Endothelial cell of umbilical vein (primary cell): ENCODE data around the gene SIRPA. TPM values are rescaled to one million over a fixed set of nuclear protein-coding genes. Genes with fewer than 3 reads are reported as not detected.

Experiments used
- BruUV-seq: library from RNA; stranded (reverse); fragments of 400-500 nt; replicated peaks from 2 replicates; lab custom pipeline; 2021; lab: Mats Ljungman, UMichigan
- CTCF ChIA-PET: fragments of 300-600, 350-600 bp; sonication (Branson Sonifier 250); formaldehyde crosslinking; loops from one replicate; lab custom pipeline; 2021; ENCODE audit warnings: antibody characterized with exemption, inconsistent platforms; lab: Charles Lee
- POLR2A ChIA-PET: fragments of 300-600, 350-600 bp; sonication (Branson Sonifier 250); formaldehyde crosslinking; loops from one replicate; lab custom pipeline; 2021; ENCODE audit warnings: antibody characterized with exemption, inconsistent platforms; lab: Charles Lee
- DNase-seq: peaks from one replicate; pipeline ENCODE4 v3.0.0-alpha.2; 2011; ENCODE audit warnings: low read depth, low spot score
- FAIRE-seq: peaks from 2 replicates; lab custom pipeline; 2011; peaks lifted over from hg19 to GRCh38; lab: Jason Lieb, UNC
- H2AFZ ChIP-seq: 2 replicates; pipeline ENCODE4 v1.6.0; 2012; ENCODE audit warnings: low read depth, low read length, control low read depth, inconsistent platforms
- H3K27ac ChIP-seq: 2 replicates; pipeline ENCODE4 v1.5.1; 2011; ENCODE audit warnings: low read depth, mild to moderate bottlenecking, control low read depth, low read length, moderate library complexity; ENCODE audit not compliant: insufficient read depth
- H3K27me3 ChIP-seq, 2 experiments: 2 replicates each; pipeline versions ENCODE4 v1.6.0 to v1.6.1; 2011; ENCODE audit warnings: low read length in 2 of 2, mixed read lengths in 1 of 2; ENCODE audit not compliant: control insufficient read depth in 2 of 2, insufficient read depth in 2 of 2
- H3K36me3 ChIP-seq, 2 experiments: 2 replicates in 1 of 2; 3 replicates in 1 of 2; pipeline ENCODE4 v1.5.1; 2011; ENCODE audit warnings: low read length in 2 of 2, mild to moderate bottlenecking in 1 of 2, moderate library complexity in 1 of 2; ENCODE audit not compliant: control insufficient read depth in 2 of 2, insufficient read depth in 2 of 2; ENCODE audit errors: extremely low read depth in 1 of 2
- H3K4me1 ChIP-seq: 3 replicates; pipeline ENCODE4 v1.5.1; 2011; ENCODE audit warnings: mild to moderate bottlenecking, low read length; ENCODE audit not compliant: control insufficient read depth, insufficient read depth; ENCODE audit errors: extremely low read depth
- H3K4me2 ChIP-seq: 2 replicates; pipeline ENCODE4 v1.6.1; 2011; ENCODE audit warnings: low read length, control low read depth, mixed read lengths; ENCODE audit not compliant: insufficient read depth
- H3K4me3 ChIP-seq, 3 experiments: fragments of 200-600 bp in 1 of 3; sonication (generic), shearing (Covaris generic) in 1 of 3; replicated peaks in 1 of 3; 2 replicates each; pipeline ENCODE4 v1.5.1; 2011 to 2016; ENCODE audit warnings: control low read depth in 3 of 3, low read length in 3 of 3, mild to moderate bottlenecking in 2 of 3, inconsistent platforms in 1 of 3, low read depth in 1 of 3, moderate library complexity in 1 of 3; ENCODE audit not compliant: insufficient read depth in 1 of 3
- H3K79me2 ChIP-seq: 2 replicates; pipeline ENCODE4 v1.6.0; 2012; ENCODE audit warnings: low read length, inconsistent platforms; ENCODE audit not compliant: control insufficient read depth, insufficient read depth
- H3K9ac ChIP-seq: replicated peaks from 2 replicates; pipeline ENCODE3; 2011; ENCODE audit warnings: low read length, control low read depth; ENCODE audit not compliant: insufficient read depth; ENCODE audit errors: extremely low read depth
- H3K9me1 ChIP-seq: replicated peaks from 3 replicates; pipeline ENCODE4 v1.6.0; 2011; ENCODE audit warnings: mild to moderate bottlenecking, low read length; ENCODE audit not compliant: control insufficient read depth, insufficient read depth; ENCODE audit errors: extremely low read depth
- H3K9me3 ChIP-seq: replicated peaks from 2 replicates; pipeline ENCODE4 v1.5.1; 2012; ENCODE audit warnings: low read length, inconsistent platforms; ENCODE audit not compliant: control insufficient read depth, insufficient read depth
- H4K20me1 ChIP-seq: replicated peaks from 2 replicates; pipeline ENCODE3; 2011; ENCODE audit warnings: mild to moderate bottlenecking, low read length; ENCODE audit not compliant: control insufficient read depth, insufficient read depth; ENCODE audit errors: extremely low read depth
- CTCF ChIP-seq, 2 donors: IDR thresholded peaks; 1 replicate in 1 of 2; 2 replicates in 1 of 2; pipeline ENCODE4 v1.5.1; 2011; ENCODE audit warnings: low read length in 2 of 2, mild to moderate bottlenecking in 2 of 2, moderate library complexity in 2 of 2, control low read depth in 1 of 2, inconsistent platforms in 1 of 2, low read depth in 1 of 2; ENCODE audit not compliant: insufficient read depth in 1 of 2; ENCODE audit errors: extremely low read depth in 1 of 2
- EZH2 ChIP-seq: IDR thresholded peaks from 2 replicates; pipeline ENCODE4 v1.6.1; 2012; ENCODE audit warnings: borderline replicate concordance, low read depth, mild to moderate bottlenecking, moderate library complexity, low read length, inconsistent platforms; ENCODE audit not compliant: severe bottlenecking
- FOS ChIP-seq: IDR thresholded peaks from 2 replicates; pipeline ENCODE4 v1.6.1; 2011; ENCODE audit warnings: mild to moderate bottlenecking, low read length, moderate library complexity, borderline replicate concordance; ENCODE audit not compliant: insufficient read depth
- JUN ChIP-seq: IDR thresholded peaks from 2 replicates; pipeline ENCODE4 v1.6.1; 2011; ENCODE audit warnings: borderline replicate concordance, low read depth; ENCODE audit not compliant: insufficient read length, insufficient read depth
- POLR2A ChIP-seq: IDR thresholded peaks from 2 replicates; pipeline ENCODE4 v1.6.1; 2012; ENCODE audit warnings: low read depth, mild to moderate bottlenecking, control low read depth, low read length
- POLR2AphosphoS5 ChIP-seq: IDR thresholded peaks from 2 replicates; pipeline ENCODE4 v1.6.1; 2012; ENCODE audit warnings: low read depth, mild to moderate bottlenecking, control low read depth, low read length, moderate library complexity; ENCODE audit not compliant: insufficient read depth
- dilution Hi-C: fragments of 300-500 bp; cut with MboI; formaldehyde crosslinking; loops from one replicate; pipeline ENCODE4 v1.15.0; 2019; ENCODE audit warnings: low sequenced_read_pairs; ENCODE audit not compliant: extremely low pct_ligation_motif_present
- intact Hi-C: fragments of 100-400 bp; cut with micrococcal nuclease; formaldehyde crosslinking; loops from one replicate; pipeline ENCODE4 v1.10.0; 2022
- polyA plus RNA-seq, 4 experiments: library from polyadenylated mRNA; depleted of rRNA in 3 of 4; stranded (reverse) in 3 of 4; unstranded in 1 of 4; fragments of >200 nt; gene quantifications; 2 replicates each; pipeline versions ENCODE4 v1.2.1 to v1.2.3, GENCODE V29; 2011 to 2012; ENCODE audit warnings: missing spikeins in 1 of 4
- total RNA-seq: library from RNA; stranded (reverse); gene quantifications from 2 replicates; pipeline ENCODE4 v1.2.3, GENCODE V29; 2021
- TF ChIP-seq, protein P1 (sequence below): IDR thresholded peaks from 2 replicates; pipeline ENCODE4 v1.6.1; 2011; ENCODE audit not compliant: insufficient read depth, insufficient read length

SIRPA gene
- total and polyA plus RNA-seq, 2 donors (not counting 3 experiments of a cell fraction or from before 2014, with no cell fraction given): 29.9 to 59.2 TPM

GRCh38 chr20:1861347-1861976, 33.7 kb upstream of the SIRPA start:
- no peak overlapping the region for H3K4me3 ChIP-seq
- no peak overlapping the region for H3K9ac ChIP-seq
- H4K20me1 ChIP-seq: no peaks in the 10 kb centered on the region
- H3K4me1 ChIP-seq: no peaks in the 10 kb centered on the region
- dilution Hi-C loops: no loop called here
- POLR2A ChIA-PET: no interaction called here
- CTCF ChIA-PET: no interaction called here
- H3K27me3 ChIP-seq: peaks cover 12 to 19% of the 10 kb centered on the region in 2 experiments
- H2AFZ ChIP-seq: no peak overlapping the region
- no peak overlapping the region for H3K27ac ChIP-seq
- no peak for TF ChIP-seq POLR2AphosphoS5
- no peak for TF ChIP-seq FOS
- no peak for TF ChIP-seq POLR2A
- TF ChIP-seq EZH2: no peak
- TF ChIP-seq, protein P1, sequence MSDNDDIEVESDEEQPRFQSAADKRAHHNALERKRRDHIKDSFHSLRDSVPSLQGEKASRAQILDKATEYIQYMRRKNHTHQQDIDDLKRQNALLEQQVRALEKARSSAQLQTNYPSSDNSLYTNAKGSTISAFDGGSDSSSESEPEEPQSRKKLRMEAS: no peak
- TF ChIP-seq JUN: no peak
- no peak for TF ChIP-seq CTCF (IDR thresholded peaks at IDR 0.05; ENCODE audit: extremely low read depth in 1 of 2, insufficient read depth in 1 of 2, low read depth in 1 of 2, low read length in 2 of 2)
- intact Hi-C loops: no loop called here
- H3K4me2 ChIP-seq: no peak overlapping the region
- H3K9me3 ChIP-seq: no peaks in the 10 kb centered on the region
- peak; percentile 31 for DNase-seq
- H3K79me2 ChIP-seq: no peaks in the 10 kb centered on the region
- H3K36me3 ChIP-seq: no peaks in the 10 kb centered on the region
- no peaks in the 10 kb centered on the region for H3K9me1 ChIP-seq
- peak; percentile 53 for FAIRE-seq
- BruUV-seq: no TSS peak
